HG03575 (cell line): ENCODE results near the gene HYAL3.

Experiments used
- ATAC-seq: cut with Tn5 transposase; IDR thresholded peaks from one replicate; pipeline ENCODE4 v1.9.1; 2021; ENCODE audit not compliant: unreplicated experiment, insufficient number of reproducible peaks, low FRiP score; ENCODE audit errors: extremely low read depth

The HYAL3 gene, protein sequence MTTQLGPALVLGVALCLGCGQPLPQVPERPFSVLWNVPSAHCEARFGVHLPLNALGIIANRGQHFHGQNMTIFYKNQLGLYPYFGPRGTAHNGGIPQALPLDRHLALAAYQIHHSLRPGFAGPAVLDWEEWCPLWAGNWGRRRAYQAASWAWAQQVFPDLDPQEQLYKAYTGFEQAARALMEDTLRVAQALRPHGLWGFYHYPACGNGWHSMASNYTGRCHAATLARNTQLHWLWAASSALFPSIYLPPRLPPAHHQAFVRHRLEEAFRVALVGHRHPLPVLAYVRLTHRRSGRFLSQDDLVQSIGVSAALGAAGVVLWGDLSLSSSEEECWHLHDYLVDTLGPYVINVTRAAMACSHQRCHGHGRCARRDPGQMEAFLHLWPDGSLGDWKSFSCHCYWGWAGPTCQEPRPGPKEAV

GRCh38 chr3:50298836-50299637, at the start of gene HYAL3, which contains the start of gene NAA80:
HYAL3 (minus strand) TSS chr3:50299405; CDS start chr3:50295602, 3,803 bp downstream.
NAA80 (minus strand) TSS chr3:50299405; CDS start chr3:50297463, 1,942 bp downstream.
- peak; percentile 41 for ATAC-seq

DNA sequence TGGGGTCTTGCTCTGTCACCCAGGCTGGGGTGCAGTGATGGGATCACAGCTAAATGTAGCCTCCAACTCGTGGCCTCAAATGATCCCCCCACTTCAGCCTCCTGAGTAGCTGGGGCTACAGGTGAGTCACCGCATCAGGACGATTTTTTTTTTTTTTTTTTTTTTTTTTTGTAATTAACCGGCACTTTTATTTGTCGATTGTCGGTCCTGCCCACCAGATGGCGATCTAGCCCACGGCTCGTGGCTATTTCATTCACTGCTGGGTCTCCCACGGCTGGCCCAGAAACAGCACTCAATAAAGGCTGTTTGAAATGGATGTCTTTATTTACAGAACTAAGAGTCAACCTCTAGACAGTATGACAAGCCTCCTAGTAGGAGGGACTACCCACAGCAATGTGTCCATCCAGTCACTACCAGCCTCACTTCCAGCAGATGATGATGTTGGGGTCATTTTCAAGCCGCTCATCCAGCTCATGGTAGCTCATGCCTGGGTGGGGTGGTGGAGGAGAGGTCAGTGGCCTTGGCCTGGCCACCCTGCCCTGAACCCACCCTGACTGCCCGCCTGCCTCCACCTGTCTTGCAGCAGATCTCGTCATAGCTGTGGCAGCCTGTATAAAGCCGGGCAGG, 48.1 kb upstream of the HYAL3 start:
- ATAC-seq, result no peak

GRCh38 chr3:50345586-50346234, 46.5 kb upstream of the HYAL3 start, which contains the start of gene ZMYND10:
ZMYND10 (minus strand) TSS chr3:50345732; CDS start chr3:50345579, 153 bp downstream.
- no peak for ATAC-seq

DNA sequence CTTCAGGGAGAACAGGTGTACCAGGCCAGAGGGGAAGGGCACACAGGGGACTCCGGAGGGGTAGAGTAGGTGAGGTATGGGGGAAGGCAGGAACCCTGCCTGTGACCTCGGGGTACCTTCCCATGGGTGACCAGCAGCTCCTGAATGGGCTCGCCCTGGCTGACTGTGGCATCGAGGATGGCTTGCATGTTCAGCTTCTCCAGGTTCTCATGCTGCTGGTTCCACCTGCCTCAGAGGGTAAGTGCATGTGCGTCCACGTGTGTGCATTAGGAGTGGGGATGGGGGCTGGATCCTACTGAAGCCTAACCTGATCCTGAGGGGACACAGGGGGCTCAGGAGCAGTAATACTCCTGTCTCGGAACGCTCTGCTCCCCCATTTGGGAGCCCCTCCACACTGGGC, 45.8 kb upstream of the HYAL3 start:
- ATAC-seq, result no peak

GRCh38 chr3:50342813-50343633, 43.8 kb upstream of the HYAL3 start:
- no peak for ATAC-seq

DNA sequence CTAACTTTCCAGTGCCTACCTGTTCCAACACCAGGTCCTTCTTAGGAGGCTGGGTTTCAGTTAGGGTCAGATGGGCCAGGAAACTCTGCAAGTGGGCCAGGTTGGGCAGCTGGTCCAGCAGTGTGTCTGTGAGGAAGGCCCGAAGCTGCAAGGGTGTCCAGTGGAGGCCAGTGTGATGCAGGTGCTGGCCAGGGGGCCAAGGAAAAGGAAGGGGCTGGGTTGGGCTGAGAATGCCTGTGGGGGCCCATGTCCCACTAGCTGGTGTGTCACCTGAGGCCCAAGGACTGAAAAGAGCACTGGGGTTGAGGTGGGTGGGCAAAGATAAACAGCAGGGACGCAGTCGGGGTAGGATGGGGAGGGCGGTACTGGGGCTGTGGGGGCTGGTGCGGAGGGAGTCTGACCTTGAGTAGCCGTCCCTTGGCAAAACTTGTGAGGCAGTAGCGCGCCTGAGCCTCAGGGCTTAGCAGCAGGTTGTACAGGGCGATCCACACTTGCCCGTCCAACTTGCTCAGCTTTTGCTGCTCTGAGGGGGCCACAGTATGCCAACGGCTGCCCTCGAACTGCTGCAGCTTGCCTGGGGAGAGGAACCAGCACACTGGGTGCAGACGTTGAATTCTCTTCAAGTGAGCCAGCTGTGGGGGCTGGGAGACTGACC, 42.9 kb upstream of the HYAL3 start:
- ATAC-seq, result no peak

- ATAC-seq, result no peak
Observed at GRCh38 chr3:50341537-50341936, 42.3 kb upstream of the HYAL3 start.

DNA sequence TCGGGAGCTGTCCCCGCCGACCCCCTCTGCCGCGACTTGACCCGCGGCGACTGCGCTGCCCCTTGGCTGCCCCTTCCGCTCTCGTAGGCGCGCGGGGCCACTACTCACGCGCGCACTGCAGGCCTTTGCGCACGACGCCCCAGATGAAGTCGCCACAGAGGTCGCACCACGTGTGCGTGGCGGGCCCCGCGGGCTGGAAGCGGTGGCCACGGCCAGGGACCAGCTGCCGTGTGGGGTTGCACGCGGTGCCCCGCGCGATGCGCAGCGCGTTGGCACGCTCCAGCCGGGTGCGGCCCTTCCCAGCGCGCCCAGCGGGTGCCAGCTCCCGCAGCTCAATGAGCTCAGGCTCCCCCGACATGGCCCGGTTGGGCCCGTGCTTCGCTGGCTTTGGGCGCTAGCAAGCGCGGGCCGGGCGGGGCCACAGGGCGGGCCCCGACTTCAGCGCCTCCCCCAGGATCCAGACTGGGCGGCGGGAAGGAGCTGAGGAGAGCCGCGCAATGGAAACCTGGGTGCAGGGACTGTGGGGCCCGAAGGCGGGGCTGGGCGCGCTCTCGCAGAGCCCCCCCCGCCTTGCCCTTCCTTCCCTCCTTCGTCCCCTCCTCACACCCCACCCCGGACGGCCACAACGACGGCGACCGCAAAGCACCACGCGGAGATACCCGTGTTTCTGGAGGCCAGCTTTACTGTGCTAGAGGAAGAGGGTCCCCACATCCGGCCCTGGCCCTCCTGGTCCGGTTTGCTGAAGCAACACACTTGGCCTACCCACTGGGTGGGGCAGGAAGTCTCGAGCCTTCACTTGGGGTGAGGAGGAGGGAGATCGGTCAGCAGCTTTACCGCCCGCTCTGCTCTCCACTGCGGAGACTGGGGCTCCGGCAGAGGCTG, 41.5 kb upstream of the HYAL3 start, which contains the start of gene RASSF1:
Gene RASSF1 (minus strand): TSS at position 389 of the 882 bp plus-strand sequence. CDS start 31 bp downstream, at position 358.
- ATAC-seq, result no peak

- ATAC-seq, result no peak
Observed at GRCh38 chr3:50340147-50340447, 40.9 kb upstream of the HYAL3 start.

DNA sequence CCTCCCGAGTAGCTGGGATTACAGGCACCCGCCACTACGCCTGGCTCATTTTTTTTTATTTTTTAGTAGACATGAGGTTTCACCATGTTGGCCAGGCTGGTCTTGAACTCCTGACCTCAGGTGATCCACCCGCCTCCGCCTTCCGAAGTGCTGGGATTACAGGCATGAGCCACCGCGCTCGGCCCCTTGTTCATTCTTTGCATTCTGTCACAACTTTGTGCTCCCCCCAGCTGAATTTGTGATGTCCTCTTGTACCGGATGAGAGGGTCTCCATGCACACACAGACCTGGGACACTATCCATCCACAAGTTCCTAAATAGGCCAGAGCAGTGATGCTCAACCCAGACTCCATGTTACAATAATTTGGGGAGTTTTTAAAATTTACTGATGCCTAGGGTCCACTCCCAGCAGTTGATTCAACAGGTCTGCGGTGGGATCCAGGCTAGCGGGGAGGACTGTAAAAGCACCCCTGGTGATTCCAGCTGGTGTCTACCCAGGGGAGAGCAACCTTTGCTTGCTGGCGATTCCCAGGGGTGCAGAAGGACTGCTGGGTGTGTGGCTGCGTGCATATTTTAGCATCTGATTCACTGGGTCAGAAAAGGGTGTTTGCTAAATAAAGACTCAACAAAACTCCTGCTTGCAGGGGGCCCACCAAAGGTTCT, 40.4 kb upstream of the HYAL3 start:
- no peak for ATAC-seq

DNA sequence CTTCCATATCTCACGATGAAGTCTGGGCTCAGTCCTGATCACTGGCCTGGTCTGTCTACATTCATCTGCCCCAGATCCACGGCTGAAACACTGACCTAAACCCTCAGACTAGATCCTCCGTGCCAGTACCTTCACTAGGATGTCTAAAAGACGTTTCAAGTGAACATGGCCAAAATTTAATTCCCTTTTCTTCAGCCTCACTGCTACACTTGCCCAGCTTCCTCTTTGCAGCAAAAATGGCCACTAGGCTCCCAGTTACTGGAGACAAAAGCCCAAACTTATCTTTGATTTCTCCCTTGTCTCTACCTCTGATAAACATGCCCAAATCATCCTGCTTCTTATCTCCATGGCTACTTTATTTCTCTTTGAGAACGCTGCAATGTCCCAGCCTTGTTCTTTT, 39.8 kb upstream of the HYAL3 start:
- ATAC-seq, result no peak

GRCh38 chr3:50337175-50337861, 38.1 kb upstream of the HYAL3 start:
- ATAC-seq, result peak; percentile 33

DNA sequence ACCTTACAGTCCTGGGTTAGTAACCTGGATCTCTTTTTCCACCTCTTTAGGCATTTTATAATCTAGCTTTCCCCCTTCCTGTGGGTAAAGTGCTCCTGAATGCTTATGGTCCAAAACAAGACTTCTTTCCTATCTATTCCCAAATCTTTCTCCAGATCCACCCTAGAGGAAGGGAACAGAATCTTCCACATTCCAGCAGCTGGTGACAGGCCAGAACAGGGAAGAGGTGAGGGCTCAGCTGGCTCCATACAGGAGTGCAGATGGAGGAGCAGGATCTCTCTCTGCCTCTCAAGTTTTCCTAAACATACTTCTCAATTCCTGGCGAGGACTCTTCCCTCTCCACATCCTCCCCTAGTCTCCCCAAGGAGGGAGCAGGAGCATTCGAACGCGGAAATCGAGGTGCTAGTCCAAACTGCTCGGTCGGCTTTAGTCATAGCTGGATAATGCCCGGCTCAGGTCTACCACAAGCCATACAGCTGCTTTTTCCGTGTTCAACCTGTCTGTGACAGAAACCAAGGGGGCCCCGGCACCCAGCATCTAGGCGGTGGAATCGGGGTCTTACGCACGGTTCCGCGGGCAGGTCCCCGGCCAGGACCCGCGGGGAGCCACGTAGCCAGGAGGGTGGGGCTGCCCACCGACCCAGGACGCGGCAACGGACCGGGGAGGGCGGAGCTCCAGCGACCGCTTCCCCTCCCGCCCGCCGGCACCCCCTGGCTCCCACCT, 37.4 kb upstream of the HYAL3 start:
- peak; percentile 13 for ATAC-seq

- no peak for ATAC-seq
Observed at GRCh38 chr3:50334339-50335075, 35.3 kb upstream of the HYAL3 start.
